Uterus (tissue), 4 donors: Measurements from ENCODE around the gene AK4. TPM values are rescaled to one million over a fixed set of nuclear protein-coding genes. Genes with fewer than 3 reads are reported as not detected.

Experiments
- DNase-seq, 2 donors: peaks; one replicate each; pipeline ENCODE4 v3.0.0-alpha.2; 2019 to 2020
- H3K27ac ChIP-seq, 2 donors: fragments of 200-600 bp; sonication (generic); 1 replicate in 1 of 2; 2 replicates in 1 of 2; pipeline ENCODE4 v1.5.1; 2016 to 2018
- H3K27me3 ChIP-seq, 2 donors: fragments of 200-600 bp; sonication (generic); one replicate each; pipeline ENCODE4 v1.5.1; 2018 to 2019; ENCODE audit warnings: control low read depth in 1 of 2
- H3K36me3 ChIP-seq, 2 donors: fragments of 200-600 bp; sonication (generic); one replicate each; pipeline ENCODE4 v1.5.1; 2019; ENCODE audit warnings: control low read depth in 1 of 2
- H3K4me1 ChIP-seq, 2 donors: fragments of 200-600 bp; sonication (generic); one replicate each; pipeline ENCODE4 v1.5.1; 2018 to 2019; ENCODE audit warnings: control low read depth in 1 of 2
- H3K4me3 ChIP-seq, 2 donors: fragments of 200-600 bp; sonication (generic); 1 replicate in 1 of 2; 2 replicates in 1 of 2; pipeline ENCODE4 v1.5.1; 2018 to 2019; ENCODE audit warnings: mild to moderate bottlenecking in 1 of 2
- H3K9me3 ChIP-seq, 2 donors: fragments of 200-600 bp; sonication (generic); one replicate each; pipeline ENCODE4 v1.5.1; 2019; ENCODE audit warnings: control low read depth in 1 of 2
- CTCF ChIP-seq, 4 experiments: fragments of 200-600 bp in 2 of 4; fragments of 450-650 bp in 2 of 4; sonication (generic) in 2 of 4; IDR thresholded peaks; one replicate each; pipeline ENCODE4 v1.5.1; 2016 to 2019; ENCODE audit warnings: antibody characterized with exemption in 4 of 4, mild to moderate bottlenecking in 2 of 4, moderate library complexity in 1 of 4
- POLR2A ChIP-seq, 2 donors: fragments of 450-650 bp; IDR thresholded peaks; one replicate each; pipeline ENCODE4 v1.6.1; 2016; ENCODE audit warnings: antibody characterized with exemption in 2 of 2, mild to moderate bottlenecking in 1 of 2, moderate library complexity in 1 of 2
- intact Hi-C: fragments of 100-400 bp; cut with DNase I; formaldehyde crosslinking; loops from one replicate; pipeline ENCODE4 v1.15.1; 2023; ENCODE audit warnings: low total_unique reads
- total RNA-seq, 4 donors: library from RNA; depleted of rRNA in 3 of 4; stranded (reverse); fragments of >200 nt in 3 of 4; gene quantifications; one replicate each; pipeline versions ENCODE4 v1.1.0 to v1.2.4, GENCODE V29; 2014 to 2023
- donor health status: DM: yes; HTN: yes; CAD: no.

The AK4 gene
- total RNA-seq, 4 donors from 2014 or later, result 9.5 to 31.5 (median 18.5) TPM

GRCh38 chr1:65256860-65257708, 109.1 kb downstream of the AK4 start:
- no peaks in the 10 kb centered on the region for H3K4me1 ChIP-seq
- no peak for TF ChIP-seq POLR2A (IDR thresholded peaks at IDR 0.05)
- TF ChIP-seq CTCF (IDR thresholded peaks at IDR 0.05), result no peak
- no peak overlapping the region for H3K4me3 ChIP-seq
- no peaks in the 10 kb centered on the region for H3K27me3 ChIP-seq
- intact Hi-C loops, result no loop called here
- no peak overlapping the region for H3K27ac ChIP-seq
- no peaks in the 10 kb centered on the region for H3K9me3 ChIP-seq
- DNase-seq, result no peak
- no peaks in the 10 kb centered on the region for H3K36me3 ChIP-seq

DNA sequence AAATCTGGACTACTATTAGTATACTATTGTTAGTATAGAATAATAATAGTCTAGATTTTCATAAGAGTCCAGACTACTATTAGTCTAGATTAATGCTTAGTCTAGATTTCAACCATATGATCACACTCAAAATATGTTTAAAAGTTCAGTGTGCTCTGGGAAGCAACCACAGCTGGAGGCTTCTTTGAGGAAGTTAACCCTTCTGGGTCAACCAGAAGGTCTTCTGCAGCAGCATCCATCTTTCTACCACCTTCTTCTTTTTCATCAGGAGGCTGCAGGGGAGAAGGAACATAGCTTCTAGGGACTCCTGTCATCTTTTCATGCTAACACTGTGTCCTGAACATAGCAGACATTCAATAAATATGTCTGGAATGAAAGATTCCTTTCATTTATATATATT, 110.1 kb downstream of the AK4 start:
- H3K27ac ChIP-seq, result no peak overlapping the region
- H3K27me3 ChIP-seq, result no peaks in the 10 kb centered on the region
- intact Hi-C loops, result no loop called here
- no peak overlapping the region for H3K4me3 ChIP-seq
- DNase-seq, result no peak
- no peaks in the 10 kb centered on the region for H3K4me1 ChIP-seq
- no peaks in the 10 kb centered on the region for H3K9me3 ChIP-seq
- H3K36me3 ChIP-seq, result no peaks in the 10 kb centered on the region
- TF ChIP-seq CTCF (IDR thresholded peaks at IDR 0.05), result no peak
- no peak for TF ChIP-seq POLR2A (IDR thresholded peaks at IDR 0.05)

- DNase-seq, result no peak
- Histone ChIP-seq H3K27me3 (no peaks in the 10 kb centered on the region), H3K9me3 (no peaks in the 10 kb centered on the region), H3K36me3 (no peaks in the 10 kb centered on the region), H3K27ac (no peak overlapping the region), H3K4me1 (no peaks in the 10 kb centered on the region), H3K4me3 (no peak overlapping the region)
- intact Hi-C loops, result no loop called here
- TF ChIP-seq CTCF (IDR thresholded peaks at IDR 0.05) (no peak), POLR2A (IDR thresholded peaks at IDR 0.05) (no peak)
These were observed 111.8 kb downstream of the AK4 start for GRCh38 chr1:65259816-65260215.

- no peak overlapping the region for H3K27ac ChIP-seq
- H3K9me3 ChIP-seq, result no peaks in the 10 kb centered on the region
- H3K4me1 ChIP-seq, result no peaks in the 10 kb centered on the region
- H3K4me3 ChIP-seq, result no peak overlapping the region
- intact Hi-C loops, result no loop called here
- TF ChIP-seq CTCF (IDR thresholded peaks at IDR 0.05), result no peak
- no peak for TF ChIP-seq POLR2A (IDR thresholded peaks at IDR 0.05)
- H3K36me3 ChIP-seq, result no peaks in the 10 kb centered on the region
- DNase-seq, result no peak
- no peaks in the 10 kb centered on the region for H3K27me3 ChIP-seq
These were observed 113.0 kb downstream of the AK4 start for GRCh38 chr1:65260851-65261473.

GRCh38 chr1:65263286-65263685, 115.3 kb downstream of the AK4 start:
- H3K27me3 ChIP-seq, result no peaks in the 10 kb centered on the region
- DNase-seq, result no peak
- no peak overlapping the region for H3K27ac ChIP-seq
- intact Hi-C loops, result no loop called here
- TF ChIP-seq CTCF (IDR thresholded peaks at IDR 0.05), result no peak
- TF ChIP-seq POLR2A (IDR thresholded peaks at IDR 0.05), result no peak
- no peaks in the 10 kb centered on the region for H3K9me3 ChIP-seq
- no peak overlapping the region for H3K4me3 ChIP-seq
- no peaks in the 10 kb centered on the region for H3K36me3 ChIP-seq
- no peaks in the 10 kb centered on the region for H3K4me1 ChIP-seq
